Smooth muscle cell of the coronary artery (primary cell): ENCODE data around the gene EIF3K. TPM values are rescaled to one million over a fixed set of nuclear protein-coding genes. Genes with fewer than 3 reads are reported as not detected.

Experiments
- total RNA-seq: library from RNA; depleted of rRNA; stranded (reverse); fragments of >200 nt; gene quantifications from 2 replicates; pipeline ENCODE4 v1.2.3, GENCODE V29; 2014; ENCODE audit warnings: low replicate concordance

Gene EIF3K, protein sequence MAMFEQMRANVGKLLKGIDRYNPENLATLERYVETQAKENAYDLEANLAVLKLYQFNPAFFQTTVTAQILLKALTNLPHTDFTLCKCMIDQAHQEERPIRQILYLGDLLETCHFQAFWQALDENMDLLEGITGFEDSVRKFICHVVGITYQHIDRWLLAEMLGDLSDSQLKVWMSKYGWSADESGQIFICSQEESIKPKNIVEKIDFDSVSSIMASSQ
- 371 and 380 TPM in 2 replicates for total RNA-seq

DNA sequence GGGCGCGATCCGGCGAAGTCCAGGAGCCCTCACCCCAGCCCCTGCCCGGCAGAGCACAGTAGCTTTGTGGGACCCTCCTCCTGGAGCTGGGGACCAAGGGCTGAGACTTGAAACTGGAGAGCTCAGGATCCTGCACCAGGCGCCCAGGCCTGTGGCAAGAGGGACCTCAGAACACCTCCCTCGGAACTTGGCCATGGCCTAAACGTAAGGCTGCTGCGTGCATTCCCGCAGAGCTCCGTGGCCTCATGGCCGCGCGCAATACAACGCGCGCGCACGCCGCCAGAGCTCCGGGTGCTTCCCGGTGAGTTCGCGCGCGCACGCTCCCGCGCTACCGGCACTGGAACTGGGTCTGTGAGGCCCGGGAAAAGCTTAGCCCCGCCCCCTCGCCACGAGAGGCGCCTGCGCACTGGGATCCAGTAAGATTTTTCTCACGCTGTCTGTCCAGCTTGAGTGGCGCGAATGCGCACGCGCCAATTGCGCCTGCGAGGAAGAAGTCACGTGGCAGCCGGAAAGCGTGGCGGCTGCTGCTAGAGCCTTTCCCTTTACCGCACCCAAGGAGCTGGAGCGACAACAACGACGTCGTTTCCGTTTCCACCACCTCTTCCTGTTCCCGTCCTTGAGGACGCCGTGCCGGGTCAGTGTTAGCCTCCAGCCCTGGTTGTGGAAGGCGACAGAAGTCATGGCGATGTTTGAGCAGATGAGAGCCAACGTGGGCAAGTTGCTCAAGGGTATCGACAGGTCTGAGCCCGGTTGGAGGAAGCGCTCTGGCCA, at the start of gene EIF3K:
Gene EIF3K, plus strand, starts transcription at position 599 of the 771 bp plus-strand sequence. Its CDS starts 81 bp downstream, at position 680.

DNA sequence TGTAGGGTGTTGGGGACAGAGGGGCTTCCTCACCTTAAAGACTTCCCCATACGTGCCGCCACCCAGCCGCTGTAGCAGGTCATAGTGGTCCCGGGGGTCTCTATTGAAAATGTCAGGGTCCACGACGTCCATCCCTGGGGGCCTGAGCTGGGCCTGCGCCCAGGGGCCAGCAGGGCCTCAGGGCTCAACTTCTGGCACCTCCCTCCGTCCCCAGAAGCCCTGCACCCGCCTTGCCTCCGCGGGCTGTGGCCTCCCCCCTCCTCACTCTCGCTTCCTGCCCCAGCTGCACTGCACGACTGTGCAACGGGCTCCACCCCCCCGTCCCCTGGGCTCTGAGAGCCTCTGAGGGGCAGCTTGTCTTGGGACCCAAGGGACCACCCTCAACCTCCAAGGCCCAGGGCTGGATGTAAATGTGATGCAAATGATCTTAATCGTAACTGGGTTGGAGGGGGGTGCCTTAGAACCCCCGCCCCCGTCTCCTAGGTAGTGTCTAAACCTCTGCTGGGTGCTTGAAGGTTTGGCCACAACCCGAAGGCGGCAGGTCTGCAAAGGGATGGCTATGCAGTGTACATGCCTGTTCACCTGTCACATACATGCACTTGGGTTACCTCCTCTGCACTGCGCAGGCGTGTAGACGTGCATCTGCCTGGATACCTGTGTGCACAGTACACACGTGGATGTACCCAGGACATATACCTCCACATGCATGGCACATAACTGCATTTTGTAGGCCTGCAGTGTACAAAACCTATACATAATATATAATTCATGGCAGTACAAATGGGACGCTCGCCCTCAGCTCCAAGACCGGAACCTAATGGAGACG, 1.0 kb upstream of the EIF3K start, which contains the start of gene MAP4K1:
Gene MAP4K1, minus strand, starts transcription at position 190 of the 826 bp plus-strand sequence. Its CDS starts 58 bp downstream, at position 132.

DNA sequence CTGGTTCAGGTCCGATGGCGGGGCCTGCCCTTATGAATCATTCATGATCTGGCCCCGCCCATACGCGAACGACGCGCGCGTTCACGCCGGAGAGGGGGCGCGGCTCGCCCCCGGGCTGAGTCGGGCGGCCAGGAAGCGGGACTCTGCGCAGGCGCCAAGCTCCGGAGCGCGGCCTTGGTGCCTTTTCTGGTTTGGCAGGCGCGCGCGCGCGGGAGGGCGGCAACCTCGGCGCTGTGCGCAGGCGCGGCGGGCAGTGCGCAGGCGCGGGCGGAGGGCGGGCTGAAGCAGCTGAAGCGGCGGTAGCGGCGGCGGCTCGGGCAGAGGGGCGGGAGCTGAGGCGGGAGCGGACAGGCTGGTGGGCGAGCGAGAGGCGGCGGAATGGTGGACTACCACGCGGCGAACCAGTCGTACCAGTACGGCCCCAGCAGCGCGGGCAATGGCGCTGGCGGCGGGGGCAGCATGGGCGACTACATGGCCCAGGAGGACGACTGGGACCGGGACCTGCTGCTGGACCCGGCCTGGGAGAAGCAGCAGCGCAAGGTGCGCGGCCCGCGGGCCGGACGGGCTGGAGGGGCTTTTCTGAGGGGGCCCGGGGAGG, 28.5 kb downstream of the EIF3K start, which contains the start of gene ACTN4:
Gene ACTN4, plus strand, starts transcription at position 282 of the 598 bp plus-strand sequence. Its CDS starts 97 bp downstream, at position 379.

Other genes starting within 250 kb of the EIF3K start
- 151 and 355 TPM in 2 replicates for gene PSMD8, start 244.6 kb upstream of the EIF3K start, total RNA-seq
- under 0.01 and 0.15 TPM in 2 replicates for gene GGN, start 231.2 kb upstream of the EIF3K start, total RNA-seq
- 1.4 and 3.6 TPM in 2 replicates for gene SPRED3, start 230.5 kb upstream of the EIF3K start, total RNA-seq
- 5.6 and 7.5 TPM in 2 replicates for gene FAM98C, start 216.1 kb upstream of the EIF3K start, total RNA-seq
- gene RASGRP4, start 193.0 kb upstream of the EIF3K start, total RNA-seq: not detected in 2 replicates
- gene RYR1, start 185.5 kb upstream of the EIF3K start, total RNA-seq: under 0.01 and 0.12 TPM in 2 replicates
- 0.08 TPM in 1 of 2 replicates, not detected in the other for gene MAP4K1, start 1.2 kb upstream of the EIF3K start, total RNA-seq
- 123 and 323 TPM in 2 replicates for gene ACTN4, start 28.5 kb downstream of the EIF3K start, total RNA-seq
- gene CAPN12, start 125.3 kb downstream of the EIF3K start, total RNA-seq: 0.08 TPM in 1 of 2 replicates, not detected in the other
- gene LGALS7, start 154.3 kb downstream of the EIF3K start, total RNA-seq: not detected in 2 replicates
- gene LGALS7B, start 170.0 kb downstream of the EIF3K start, total RNA-seq: not detected in 2 replicates
- gene LGALS4, start 193.8 kb downstream of the EIF3K start, total RNA-seq: not detected in 2 replicates
- gene ECH1, start 212.6 kb downstream of the EIF3K start, total RNA-seq: 21.9 and 28.3 TPM in 2 replicates
- gene HNRNPL, start 230.8 kb downstream of the EIF3K start, total RNA-seq: 123 and 220 TPM in 2 replicates